HG03457 (cell line): Measurements from ENCODE around the gene CCNL1.

Experiments used
- ATAC-seq: cut with Tn5 transposase; IDR thresholded peaks from one replicate; pipeline ENCODE4 v1.9.1; 2021; ENCODE audit warnings: moderate number of reproducible peaks; ENCODE audit not compliant: unreplicated experiment

The CCNL1 gene

GRCh38 chr3:157147099-157147803 lies 12.7 kb downstream of the CCNL1 start:
- ATAC-seq, result no peak

DNA sequence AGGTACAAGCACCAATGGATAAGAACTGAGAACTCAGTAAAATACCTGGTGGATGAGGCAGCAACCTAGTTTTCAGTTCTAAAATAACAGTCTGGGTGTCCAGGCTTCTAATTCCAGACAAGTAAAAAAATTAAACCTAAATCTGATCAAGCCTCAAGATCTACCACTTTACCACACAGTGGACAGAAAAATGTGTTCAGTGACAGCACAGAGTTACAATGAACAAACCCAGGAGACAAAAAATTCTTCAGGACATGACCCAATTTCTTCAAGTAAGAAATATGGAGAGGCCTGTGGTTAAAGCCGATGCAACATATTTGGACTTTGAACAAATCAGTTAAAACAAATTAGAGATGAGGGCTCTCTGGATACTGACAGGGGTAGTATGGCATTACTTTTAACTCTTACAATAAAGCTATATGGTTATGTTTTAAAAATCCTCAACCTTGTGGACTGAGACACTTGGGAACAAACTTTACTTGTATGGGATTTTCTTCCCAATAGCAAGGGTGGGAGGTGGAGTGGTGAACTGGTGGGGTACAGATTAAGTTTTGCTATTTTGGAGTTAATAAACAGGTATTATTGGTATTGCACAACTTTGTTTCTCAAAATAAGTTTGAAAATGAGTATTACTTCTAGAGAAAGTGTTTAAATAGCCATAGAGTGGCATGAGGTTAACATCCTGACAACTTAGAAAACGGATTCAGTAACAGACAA lies 14.2 kb downstream of the CCNL1 start:
- ATAC-seq, result no peak

GRCh38 chr3:157142315-157142714 lies 17.6 kb downstream of the CCNL1 start:
- ATAC-seq, result no peak

DNA sequence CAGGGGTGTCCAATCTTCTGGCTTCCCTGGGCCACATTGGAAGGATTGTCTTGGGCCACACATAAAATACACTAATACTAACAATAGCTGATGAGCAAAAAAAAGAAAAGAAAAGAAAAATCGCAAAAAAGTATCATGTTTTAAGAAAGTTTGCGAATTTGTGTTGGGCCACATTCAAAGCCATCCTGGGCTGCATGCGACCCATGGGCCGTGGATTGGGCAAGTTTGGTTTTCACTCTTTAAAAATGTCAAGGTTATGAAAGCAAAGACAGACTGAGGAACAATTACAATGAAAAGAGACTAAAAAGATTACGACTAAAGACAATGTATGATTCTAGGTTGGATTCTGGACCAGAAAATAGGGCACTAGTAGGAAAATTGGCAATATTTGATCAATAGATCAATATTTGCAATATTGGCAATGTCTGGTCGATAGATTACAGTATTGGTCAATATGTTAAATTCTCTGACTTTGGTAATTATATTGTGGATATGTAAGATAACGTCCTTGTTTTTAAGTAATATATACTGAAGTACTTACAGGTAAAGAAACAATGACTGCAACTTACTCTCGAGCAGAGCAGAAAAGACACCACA lies 19.9 kb downstream of the CCNL1 start:
- no peak for ATAC-seq

DNA sequence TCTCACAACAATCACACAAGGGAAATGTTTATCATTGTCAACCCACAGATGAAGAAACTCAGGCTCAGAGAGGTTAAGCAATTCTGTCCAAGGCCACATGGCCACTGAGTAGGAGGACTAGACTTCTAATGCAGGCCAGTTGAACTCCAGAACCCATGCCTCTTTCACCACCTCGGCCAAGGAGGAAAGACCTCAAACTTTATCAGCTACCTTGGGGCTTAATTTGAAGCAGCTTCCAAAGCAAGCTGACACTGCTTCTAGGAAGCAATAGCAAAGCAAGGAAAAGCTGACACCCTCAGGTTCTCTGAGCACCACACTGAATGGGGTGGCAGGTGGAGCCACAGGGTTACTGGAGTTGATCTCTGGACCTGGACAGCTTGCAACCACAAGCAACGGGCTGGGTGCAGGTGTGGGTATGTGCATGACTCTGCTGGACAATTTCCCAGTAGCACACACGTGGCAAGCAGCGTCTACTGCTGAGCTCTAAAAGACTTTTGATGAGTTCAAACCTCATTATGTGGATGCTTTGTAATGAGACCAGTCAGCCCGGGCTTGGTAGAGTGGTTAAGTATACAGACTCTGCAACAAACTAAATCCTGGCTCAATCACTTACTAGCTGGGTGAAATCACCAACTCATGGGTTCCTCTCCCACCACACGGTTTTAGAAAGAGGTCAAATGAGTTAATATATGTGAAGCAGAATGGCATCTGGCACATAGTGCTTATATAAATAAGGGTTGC lies 23.1 kb downstream of the CCNL1 start:
- no peak for ATAC-seq

DNA sequence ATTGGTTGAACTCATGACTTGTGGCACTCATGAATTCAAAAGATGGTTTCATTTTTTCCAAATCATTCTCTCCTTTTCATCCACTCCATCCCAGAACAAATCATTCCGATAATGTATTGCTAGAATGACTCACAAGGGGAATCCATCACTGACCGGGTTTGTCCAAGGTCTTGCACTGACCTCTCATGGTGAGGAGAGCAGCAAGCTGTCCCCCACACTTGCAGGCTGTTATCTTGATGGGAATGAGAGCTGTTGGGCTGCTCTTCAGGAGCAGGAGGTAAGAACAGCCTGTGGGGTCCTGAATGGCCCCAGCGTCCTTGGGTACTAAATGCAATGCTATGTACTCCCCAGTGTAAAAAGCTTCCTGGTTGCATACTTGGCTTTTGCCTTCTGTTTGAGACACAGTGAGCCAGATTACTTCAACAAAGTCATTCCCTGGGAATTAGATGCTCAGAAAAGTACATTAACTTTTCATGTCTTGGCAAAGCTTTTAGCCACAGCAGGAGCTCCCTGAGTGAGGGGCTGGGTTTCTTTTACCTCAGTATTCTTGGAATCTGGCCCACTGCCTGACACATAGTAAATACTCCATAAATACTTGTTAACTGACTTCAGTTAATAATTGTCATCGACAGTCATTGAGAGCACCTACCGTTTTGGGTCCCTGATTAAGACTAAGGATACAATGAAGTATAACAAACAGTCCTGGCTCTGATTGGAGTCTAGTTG lies 24.1 kb downstream of the CCNL1 start:
- ATAC-seq, result no peak

GRCh38 chr3:157134620-157135191 lies 25.2 kb downstream of the CCNL1 start:
- ATAC-seq, result peak; percentile 58

DNA sequence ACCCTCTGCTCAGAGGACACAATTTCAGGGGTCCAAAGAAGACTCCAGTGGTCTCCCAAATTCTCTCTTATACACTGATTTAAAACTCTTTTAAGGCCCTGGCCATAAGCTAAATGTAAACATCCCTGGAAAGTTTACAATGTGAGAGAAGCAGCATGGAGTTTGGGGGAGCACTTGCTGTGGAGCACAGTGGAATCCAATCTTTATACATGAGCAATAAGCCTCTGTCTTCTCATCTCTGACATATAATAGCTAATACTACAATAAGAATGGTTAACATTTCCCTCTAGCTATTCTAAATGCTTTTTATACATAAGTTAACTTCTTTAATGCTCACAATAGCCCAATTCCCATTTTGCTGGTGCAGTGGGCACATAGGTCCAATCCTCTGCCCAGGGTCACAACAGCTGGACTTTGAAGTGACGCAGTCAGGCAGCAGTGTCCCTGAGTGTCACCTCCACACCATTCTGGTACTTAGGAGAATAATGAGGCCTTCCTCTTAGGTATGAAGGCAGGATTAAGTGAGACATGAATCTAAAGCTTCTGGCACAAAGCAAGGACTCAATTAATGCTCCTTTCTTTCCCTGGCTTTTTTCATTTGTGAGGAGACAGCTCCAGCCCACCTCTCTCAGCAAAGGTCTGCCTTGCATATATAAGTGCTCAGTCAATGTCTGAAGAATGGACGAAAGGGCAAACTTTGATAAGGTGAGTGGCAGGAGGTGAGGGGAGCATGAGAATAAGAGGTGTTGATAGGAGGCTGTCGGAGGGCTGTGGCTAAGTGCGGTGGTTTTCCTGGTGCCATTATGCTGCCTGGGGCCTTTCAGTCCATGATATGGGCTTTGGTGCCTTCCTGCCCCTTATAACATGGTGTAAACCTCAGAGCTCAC lies 26.3 kb downstream of the CCNL1 start:
- ATAC-seq, result no peak

DNA sequence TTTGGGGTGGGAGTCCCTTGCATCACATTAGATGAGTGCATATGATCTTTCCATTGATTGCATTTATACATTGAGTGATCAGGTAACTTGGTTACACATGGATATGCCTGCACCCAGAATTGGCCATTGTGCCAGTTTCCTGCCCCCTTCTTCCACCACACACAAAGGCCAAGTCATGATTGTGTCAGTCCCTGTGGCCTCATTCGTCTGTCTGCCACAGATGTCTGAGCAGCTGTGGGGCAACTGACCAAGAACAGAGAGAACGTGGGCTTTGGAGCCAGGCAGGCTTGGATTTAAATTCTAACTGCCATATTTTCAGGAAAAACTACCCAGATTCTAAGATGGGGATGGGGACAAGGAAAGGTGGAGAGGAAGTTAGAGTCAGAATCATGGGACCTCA lies 27.0 kb downstream of the CCNL1 start:
- ATAC-seq, result no peak

GRCh38 chr3:157132341-157132740 lies 27.6 kb downstream of the CCNL1 start:
- no peak for ATAC-seq

DNA sequence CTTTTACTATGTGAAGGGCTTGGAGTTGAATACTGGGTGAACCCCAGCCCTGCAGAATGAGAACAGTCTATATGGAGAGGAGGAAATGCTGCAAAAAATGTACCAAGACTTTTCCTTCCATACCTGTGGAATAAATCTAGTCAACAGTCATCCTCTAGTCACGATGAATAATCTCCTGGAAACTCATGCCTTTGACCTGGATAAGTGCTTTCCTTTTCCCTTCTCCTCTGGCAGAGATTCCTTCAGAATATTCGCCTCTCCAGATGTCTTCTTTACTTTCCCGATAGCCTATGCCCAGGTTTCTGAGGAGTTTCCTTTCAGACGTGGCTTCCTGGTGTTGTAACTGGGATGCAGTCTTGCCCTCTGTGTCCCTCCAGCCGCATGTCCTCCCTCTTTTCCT lies 28.1 kb downstream of the CCNL1 start:
- ATAC-seq, result no peak

GRCh38 chr3:157130467-157131251 lies 29.3 kb downstream of the CCNL1 start:
- no peak for ATAC-seq

DNA sequence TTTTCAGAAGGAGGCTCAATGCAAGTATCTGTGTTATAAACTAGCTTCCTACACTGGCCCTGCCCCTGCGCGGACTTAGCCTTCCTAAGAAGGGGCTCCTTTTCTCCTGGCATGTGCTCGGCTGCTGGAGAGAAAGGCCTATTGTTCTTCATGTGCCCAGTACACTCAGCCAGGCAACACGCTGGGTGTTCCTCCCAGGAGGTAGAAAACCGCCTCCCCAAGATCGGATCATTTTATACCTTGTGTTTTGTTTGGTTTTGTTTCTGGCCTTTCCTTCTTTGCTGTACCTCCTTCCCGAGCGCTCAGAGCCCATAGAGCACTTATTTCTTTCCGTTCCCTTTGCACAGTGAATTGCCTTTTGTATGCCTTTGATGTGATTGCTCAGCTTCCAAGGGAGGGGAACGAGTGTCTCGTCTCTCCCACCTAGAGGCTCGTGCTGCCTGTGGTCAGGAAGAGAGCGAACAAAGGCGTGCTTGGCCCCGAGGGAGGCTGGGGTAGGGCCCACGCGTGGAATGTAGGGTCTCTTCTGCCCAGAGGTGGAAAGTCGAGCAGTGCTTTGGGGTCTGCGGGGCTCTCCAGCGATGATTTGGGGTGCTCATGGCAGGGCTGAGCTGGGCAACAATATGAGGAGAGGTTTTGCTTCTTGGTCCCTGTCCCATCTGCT lies 30.0 kb downstream of the CCNL1 start:
- ATAC-seq, result no peak

GRCh38 chr3:157128771-157129681 lies 30.9 kb downstream of the CCNL1 start:
- ATAC-seq, result no peak

GRCh38 chr3:157127831-157128767 lies 31.8 kb downstream of the CCNL1 start:
- ATAC-seq, result no peak

DNA sequence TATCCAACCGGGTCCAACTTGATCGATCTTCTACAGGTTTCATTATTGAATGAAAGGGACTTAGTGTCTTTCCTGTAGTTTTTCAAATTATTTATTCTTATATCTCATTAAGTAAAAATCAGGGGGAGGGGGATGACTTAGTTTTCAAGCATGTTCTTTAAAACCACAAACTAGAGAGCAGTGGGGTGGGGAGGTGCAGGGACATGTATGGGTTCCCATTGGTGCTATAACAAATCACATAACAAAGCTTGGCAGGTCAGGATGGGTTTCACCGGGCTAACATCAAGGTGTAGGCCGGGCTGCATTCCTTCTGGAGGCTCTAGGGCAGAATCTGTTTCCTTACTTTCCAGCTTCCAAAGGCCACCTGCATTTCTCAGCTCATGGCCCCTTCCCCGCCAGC lies 32.7 kb downstream of the CCNL1 start:
- no peak for ATAC-seq
